Anterior cingulate cortex (tissue), 58 donors: ENCODE data around the gene EPHA6.

Experiments
- DNase-seq, 58 donors: peaks; one replicate each; lab custom pipeline; 2025; lab: John Stamatoyannopoulos, UW

Gene EPHA6

DNA sequence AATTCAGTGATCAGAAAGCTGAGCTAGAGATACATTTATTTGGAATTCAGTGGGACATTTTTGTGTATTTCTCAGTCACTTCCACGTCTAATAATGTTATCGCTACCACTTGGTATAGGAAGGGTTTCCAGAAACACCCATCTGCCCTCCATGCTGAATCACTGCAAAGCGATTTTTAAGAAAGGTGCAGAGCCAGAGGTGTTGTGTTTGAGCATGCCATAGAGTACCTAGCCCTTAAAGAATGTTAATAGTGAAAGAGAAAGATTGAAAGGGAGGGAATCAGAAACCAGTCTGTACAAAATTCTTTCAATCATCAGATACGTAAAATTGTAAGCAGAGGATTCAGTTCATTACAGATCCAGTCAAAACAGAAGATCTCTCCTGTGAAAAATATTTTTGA is 870.1 kb downstream of the EPHA6 start:
- DNase-seq = no peak

DNA sequence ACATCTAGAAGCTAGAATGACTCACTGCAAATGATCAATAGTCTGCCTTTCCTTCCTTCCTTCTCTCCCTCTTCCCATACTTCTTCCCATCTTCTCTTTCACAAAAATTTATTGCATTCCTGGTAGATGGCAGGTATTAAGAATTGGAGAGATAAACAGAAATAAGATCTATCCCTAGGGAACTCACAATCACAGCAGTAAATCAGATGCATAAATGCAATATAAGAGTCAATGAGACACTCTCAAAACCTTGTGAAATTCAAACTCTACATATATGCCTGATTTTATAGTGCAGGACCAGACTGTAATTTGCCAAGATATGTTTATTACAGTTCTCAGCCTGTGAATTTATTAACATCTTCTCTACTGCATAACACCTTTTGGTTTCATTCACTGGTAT is 871.9 kb downstream of the EPHA6 start:
- DNase-seq = no peak

DNA sequence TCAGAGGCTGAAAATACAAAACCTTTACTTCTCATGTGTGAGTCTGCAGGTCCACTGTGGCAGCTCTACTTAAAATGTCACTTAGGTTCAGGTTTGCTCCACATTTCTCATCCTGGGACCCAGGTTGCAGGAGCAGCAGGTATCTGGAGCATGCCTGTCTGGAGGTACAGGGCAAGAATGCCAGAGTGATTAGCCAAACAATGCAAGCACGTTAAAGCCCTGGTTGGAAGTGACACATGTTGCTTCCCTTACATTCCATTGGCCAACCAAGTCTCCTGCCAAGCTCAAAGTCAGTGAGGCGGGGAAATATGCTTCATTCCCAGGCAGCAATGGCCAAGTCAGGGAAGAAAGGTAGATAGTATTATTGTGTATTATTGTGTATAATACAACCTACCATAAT is 873.3 kb downstream of the EPHA6 start:
- DNase-seq = no peak

DNA sequence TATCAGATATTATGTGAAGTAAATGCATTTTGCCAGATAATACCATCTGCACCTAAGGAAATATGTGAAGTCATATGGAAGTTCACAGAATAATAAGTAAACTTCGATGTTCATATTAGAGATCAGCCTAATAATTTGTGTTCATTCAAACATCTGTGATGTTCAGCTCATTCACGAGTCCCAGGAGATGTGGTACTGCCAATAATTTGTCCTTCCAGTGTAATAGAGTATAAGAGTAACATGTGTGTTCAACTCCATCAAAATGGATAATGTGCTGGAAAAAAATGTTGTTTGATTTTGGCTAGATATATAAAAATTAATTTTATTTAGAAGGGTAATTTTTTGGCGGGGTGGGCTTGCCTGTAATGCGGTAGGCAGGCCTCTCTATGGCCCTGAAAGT is 874.7 kb downstream of the EPHA6 start:
- DNase-seq = no peak

DNA sequence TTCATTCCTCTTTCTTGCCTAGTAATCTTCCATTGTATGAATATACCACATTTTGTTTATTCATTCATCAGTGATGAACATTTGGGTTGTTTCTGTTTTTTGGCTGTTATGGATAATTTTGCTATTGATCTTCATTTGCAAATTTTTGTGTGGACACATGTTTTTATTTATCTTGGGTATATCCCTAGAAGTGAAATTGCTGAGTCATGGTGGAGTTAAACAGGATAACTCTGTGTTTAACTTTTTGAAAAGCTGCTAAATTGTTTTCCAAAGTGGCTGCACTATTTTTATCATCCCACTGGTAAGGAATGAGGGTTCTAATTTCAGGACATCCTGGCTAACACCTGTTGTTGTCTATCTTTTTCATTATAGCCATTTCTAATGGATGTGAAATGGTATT is 875.6 kb downstream of the EPHA6 start:
- DNase-seq = no peak

DNA sequence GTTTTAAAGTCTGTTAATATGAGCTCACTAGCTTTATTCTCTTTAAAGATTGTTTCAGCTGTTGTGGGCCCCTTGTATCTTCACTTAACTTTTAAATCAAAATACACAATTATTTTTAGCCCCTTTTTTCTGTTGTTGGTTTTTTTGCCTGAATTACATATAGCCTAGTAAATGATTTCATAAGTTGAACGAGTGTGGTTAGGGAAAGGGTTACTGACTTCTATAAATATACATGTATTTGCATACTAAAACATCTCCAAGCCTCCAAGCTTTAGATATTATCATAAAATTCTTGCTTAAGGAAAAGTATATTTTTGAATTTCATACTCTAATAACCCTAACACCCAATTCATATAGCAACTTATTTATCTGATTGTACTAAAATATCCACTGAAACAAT is 877.0 kb downstream of the EPHA6 start:
- DNase-seq = no peak

DNA sequence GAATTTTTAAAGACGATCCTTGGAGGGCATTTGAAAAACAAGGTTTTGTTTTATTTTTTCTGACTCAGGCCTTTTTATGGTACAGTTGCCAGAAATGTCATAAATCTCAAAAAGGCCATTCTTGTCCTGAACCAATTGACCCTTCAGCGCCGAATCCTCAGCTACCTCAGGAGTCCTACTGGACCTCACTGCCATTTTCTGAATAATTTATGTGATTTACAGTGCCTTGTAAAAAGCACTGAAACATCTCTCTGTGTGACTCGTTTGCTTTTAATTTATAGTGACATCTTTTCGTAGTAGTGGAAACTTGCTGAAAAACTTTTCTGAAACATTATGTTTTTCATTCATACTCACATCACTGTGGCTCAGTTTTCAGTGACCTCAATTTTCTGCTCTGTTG is 878.0 kb downstream of the EPHA6 start:
- DNase-seq = no peak

DNA sequence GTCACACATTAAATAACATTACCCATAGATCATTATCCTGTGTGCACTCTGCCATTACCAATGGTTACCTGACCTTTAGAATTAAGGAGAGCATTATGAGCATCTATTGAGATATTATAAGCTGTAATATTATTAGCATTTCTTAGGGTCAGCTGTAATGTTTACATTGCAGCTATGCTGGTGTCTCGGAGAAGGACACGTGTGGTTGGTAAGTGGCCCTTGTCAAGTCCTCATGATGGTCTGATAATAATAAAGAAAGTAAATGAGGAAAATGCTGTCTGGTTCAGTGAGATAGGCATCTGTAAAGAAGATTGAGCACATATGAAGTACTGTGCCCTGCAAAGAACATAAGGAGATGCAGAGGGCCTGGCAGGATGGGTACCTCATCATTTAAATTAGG is 878.4 kb downstream of the EPHA6 start:
- no peak for DNase-seq

DNA sequence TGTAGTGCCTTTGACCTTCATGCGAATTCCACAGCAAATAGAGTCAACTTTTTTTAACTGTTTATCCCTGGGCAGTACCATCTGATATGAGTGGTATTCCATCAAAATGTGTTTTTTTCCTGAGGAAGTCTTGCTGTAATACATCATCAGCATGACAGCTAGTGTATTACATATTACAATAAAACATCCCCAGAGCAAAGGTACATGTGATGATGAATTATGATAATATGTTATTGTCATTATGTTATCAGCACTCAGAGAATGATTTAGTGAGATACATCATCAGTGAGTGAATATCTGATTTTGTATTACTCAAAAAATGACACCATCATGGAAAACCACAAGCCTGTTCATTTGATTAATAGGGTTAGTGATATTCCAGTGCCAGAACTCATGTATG is 880.5 kb downstream of the EPHA6 start:
- no peak for DNase-seq

DNA sequence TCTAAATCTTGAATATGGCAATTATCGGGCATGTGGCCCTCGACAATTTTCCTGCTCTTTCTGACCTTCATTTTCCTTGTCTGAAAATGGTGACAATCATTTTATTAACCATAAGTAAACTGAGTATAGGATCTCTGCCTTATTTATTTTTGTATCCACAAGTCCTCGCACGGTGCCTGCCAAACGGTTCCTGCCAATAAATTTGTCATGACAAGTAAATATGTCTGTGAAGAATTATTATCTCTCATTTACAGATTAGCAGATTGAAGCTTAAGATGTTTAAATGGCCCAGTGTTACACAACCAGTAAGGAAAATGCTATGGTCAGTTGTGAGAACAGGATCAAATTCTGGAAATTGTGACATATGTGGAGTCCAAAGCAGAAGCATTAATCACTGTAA is 884.3 kb downstream of the EPHA6 start:
- DNase-seq = no peak

DNA sequence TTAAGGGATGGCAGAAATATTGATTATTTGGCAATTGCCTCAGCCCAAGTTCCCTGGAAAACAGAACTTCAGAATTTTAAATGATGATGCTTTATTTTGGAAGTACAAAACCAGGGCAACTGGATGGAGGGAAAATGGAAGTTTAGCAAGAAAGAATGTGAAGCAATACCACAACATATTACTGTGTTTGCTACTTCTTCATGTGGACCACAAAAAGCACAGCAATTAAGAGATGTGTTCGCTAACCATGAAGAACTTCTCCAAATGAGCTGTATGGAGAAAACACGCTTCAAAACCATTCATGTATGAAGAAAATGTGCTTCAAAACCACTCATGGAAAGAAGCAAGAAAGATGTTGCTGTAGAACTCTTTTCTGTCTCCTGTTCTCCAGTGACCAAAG is 885.5 kb downstream of the EPHA6 start:
- no peak for DNase-seq

DNA sequence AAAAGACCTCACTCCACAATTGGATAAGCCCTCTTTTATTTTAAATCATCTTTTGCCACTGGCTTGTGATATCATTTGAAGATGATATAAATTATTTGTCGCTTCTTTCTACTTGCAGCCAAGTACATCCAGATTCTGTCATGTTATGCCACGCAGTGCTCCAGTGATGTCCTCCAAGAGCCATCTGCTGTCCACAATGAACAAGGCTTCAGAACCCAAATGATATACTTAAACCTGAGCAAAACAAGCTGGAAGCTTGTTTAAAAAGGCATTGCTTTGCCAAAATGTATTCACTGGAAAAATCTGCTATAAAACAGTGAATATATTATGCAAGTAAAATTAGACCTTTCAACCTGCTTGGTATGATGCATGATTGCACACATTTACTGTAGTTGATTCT is 891.4 kb downstream of the EPHA6 start:
- DNase-seq = peak in 9 of 58 donors; percentile 1 to 50 (median 2)

DNA sequence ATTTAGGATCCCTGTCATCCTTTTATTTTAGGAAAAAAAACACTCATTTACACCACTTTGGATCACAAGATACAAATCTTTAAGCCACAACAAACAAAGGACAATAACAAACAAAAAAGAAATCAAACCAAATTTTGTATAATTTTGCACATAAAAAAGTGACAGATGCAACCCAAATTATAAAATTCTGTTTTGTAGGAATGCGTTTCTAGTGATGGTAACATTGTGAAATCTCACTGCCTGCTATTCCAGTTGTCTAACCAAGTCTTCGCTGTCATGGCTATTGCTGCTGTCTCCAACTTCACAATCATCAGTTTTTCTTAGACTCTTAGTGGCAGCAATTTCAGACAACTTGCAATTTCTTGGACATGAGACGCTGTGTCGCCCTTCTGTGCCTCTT is 891.8 kb downstream of the EPHA6 start:
- DNase-seq = no peak

DNA sequence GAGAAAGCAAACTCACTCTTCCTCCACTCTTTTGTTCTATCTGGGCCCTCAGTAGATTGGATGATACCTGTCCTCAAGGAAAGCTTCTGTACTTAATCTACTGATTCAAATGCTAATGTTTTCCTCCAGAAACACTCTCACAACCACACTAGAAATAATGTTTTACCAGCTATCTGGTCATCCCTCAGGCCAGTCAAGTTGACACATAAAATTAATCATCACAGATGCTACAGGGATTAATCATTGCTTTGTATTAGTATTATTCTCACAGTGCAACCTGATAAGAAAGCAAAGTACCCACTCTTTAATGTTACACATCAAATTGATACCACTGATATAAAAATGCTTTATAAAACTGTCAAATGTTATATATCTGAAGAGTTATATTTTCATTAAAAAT is 897.3 kb downstream of the EPHA6 start:
- no peak for DNase-seq

DNA sequence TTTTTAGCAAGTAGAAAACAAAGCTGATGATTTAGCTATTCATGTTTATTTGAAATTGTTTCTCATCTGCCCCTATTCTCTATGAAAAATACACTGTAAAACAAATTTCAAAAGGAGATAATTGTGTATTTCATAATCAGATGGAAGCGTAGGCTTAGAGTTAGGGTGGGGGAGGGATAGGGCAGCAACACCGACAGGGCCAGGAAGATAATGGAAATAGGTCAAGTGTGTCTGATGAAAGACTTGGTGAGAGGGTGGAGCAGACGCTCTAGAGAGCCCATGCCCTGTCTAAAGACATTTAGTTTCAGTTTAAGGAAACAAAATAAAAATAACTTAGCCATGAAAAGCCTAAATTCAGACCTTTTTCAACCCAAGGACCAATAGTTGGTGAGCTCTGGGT is 898.5 kb downstream of the EPHA6 start:
- DNase-seq = no peak

DNA sequence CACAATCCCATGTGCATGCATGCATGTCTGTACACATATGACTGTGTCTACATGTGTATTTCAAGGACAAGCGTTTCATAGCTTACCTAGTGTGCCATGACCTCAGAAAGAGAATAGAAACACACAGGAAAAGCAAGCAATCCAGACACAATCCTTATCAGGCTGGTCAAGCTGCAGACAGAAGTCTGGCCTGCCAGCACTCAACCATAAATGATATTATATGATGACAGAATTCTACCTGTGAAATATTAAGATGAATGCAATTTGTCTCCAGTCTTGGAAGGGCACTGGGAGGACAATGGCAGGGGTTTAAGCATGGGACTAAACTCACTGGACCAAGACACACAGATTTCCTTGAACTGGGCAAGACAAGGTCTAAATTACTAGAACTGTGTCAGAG is 899.2 kb downstream of the EPHA6 start:
- DNase-seq = no peak

DNA sequence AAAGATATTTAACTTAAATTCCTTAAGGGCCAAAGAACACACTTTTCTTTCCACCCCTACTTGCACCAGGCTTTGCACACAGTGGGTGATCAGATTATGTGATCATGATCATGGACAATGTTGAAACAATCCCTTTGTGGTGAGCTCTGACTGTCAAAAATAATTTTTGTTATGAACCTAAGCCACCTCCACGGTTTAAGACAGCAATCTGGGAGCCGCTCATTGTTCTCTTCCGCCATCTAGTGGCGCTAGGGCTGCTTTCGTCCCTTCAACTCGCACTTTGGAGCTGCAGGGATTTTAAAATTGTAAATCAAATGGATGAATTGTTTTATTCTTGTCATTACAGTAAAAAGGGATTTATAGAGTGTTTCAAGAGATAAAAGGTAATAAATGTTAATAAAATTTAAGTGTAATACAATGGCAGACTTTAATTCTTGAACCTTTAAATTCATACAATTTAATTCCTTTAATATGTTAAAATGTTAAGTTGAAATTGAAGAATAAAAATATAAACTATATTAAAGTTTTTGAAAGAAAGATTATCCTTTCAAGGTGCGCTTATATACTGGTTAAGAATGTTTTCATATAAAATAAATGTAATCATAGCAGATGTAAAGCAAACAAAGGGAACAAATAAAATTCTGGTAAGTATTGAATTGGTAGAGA is 904.9 kb downstream of the EPHA6 start:
- peak in 46 of 58 donors; percentile 1 to 77 (median 20) for DNase-seq

DNA sequence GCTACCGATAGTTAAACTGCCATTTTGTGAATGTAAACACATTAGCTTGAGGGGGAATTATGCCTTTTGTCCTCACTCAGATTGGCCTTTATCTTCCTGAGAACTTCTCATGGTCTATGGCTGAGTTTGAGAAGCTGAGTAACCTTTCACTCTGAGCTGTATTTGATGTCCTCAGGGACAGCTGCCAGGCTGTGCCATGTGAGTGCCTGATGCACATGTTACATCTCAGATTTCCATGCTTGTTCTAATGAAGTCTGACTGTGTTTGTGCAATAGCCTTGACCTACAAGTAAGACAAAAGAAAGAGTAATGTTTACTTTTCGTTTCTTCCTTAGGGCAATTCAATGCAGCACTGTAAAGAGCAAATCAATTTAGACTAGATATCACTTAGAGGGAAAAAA is 906.0 kb downstream of the EPHA6 start:
- DNase-seq = no peak

DNA sequence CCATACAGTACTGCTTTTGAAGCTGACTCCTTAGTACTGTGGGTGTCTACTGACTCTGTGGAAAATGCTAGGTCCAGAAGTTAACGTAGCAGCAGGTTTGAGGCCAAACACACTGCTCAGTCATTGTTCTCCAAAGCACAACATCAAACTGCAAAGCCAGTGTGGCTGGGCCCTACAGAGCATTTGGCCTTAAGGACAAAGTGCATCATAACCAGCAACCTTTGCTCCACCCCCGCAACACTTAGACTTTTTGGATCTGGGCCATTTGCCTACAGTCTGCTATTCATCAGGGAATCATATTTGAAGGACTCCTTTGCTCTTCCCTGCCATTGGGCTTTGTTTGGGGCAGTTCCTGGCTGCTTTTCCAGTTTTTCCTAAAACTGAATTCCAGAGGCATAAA is 907.1 kb downstream of the EPHA6 start:
- no peak for DNase-seq

DNA sequence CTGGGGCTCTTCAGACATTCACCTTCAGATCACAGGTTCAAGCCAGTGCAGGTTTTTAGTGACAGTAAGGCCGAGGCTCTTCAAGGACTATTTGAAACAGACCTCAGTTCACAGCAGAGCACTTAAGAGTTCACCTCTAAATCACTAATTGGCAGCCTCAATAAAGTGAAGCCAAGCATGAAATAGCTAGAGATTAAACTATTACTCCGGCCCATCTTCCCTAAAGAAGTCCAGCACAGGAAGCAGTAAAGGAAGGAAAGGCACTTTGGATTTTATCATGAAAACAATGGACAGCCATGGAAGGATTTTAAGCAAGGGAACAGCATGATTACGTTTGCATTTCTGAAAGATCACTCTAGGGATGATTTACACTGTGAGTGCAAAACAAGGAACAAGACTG is 922.5 kb downstream of the EPHA6 start:
- DNase-seq = no peak

DNA sequence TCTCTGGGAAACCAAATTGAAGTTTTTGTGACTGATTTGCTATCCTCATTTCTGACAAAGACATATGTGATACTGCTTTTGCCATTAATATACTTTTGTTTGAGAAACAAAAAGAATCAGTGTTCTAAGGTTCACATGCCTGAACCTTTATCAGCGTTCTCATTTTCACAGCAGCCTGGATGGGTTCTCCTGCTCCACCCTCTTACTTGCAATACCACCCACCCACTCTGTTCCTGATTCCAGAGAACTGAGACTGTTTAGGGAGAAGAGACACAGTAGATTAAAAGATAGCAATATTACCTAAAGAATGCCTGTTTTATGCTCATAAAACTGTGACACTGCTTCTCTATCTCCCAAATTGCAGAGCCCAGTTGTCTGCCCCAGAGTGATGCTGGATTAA is 924.4 kb downstream of the EPHA6 start:
- DNase-seq = peak in 2 of 58 donors; percentile 2 to 17

DNA sequence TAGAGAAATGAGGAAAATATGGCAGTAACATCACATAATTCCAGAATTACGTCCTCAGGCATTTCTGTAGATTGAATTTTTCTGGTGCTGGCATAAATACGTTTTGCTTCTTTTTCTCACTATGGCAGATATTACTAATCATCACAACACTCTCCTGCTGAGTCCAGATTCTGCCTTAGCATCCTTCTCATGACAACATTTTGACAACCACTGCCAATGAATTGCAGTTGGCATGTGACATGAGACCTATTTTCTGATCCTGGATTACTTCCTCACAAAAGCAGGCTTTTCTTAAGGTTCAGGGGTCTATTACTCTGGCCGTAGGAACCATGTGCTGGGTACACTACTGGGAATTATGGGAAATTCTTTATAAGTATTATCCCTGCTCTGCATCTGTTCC is 927.6 kb downstream of the EPHA6 start:
- no peak for DNase-seq

DNA sequence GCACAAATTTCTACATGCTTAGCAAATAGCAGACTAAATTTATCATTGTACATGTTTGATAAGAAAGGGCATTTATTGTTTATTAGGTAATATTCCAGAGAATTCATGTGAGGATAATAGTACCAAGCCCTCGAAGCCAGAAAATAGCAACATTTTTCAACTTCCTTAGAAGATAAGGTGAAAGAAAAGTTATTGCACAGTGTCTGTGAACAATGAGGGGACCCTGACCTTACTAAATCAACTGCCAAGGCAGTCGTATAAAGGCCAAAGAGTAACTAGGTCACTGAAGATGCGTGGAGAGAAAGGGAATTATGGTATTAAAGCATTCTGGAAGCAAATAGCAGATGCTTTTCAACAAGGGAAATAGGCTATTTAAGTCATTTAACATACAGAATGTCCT is 929.9 kb downstream of the EPHA6 start:
- no peak for DNase-seq
